Activated CD8-positive, alpha-beta memory T cell treated with anti-CD3 and anti-CD28 coated beads, Interleukin-2, amount 50 U/mL, for 24 hours (primary cell): ENCODE data around the gene CDKL5.

ENCODE experiments used
- DNase-seq: peaks from one replicate; pipeline ENCODE4 v3.0.0-alpha.2; 2020; ENCODE audit errors: extremely low read depth

Gene CDKL5

DNA sequence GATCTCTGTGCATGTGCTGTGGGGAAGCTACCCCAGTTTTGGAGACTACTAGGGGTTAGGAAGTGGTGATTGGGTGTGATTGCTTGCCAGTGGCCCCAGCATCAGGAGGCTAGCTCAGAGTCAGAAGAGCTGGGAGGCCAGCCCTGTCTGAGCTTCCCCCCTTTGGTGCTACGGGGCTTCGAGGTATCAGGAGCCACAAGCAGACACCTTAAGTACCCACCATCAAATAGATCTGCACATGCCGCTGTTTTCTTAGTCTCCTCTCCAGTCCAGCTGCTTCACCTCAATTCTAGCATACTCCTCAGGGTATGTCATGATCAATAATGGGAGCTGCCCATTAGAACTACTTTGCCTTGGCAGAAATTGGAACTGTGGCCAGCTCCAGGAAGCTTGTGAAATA, 271.2 kb downstream of the CDKL5 start:
- DNase-seq = no peak

- no peak for DNase-seq
Observed at GRCh38 chrX:18698737-18699650, 273.6 kb downstream of the CDKL5 start.

- no peak for DNase-seq
Observed at GRCh38 chrX:18701621-18702361, 276.4 kb downstream of the CDKL5 start.

- DNase-seq = no peak
Observed at GRCh38 chrX:18702362-18703195, 277.2 kb downstream of the CDKL5 start.
